HL-60 (cell line): ENCODE results near the gene DIAPH2.

Experiments used
- DNase-seq, 2 experiments: peaks; one replicate each; pipeline ENCODE4 v3.0.0-alpha.2; 2010 to 2020; ENCODE audit warnings: low read depth in 1 of 2, low spot score in 1 of 2
- H3K27ac ChIP-seq: fragments of 250-450 bp; sonication (Bioruptor Pico); replicated peaks from 2 replicates; pipeline ENCODE4 v1.5.1; 2020; ENCODE audit warnings: mild to moderate bottlenecking, moderate library complexity
- H3K27me3 ChIP-seq: fragments of 250-450 bp; sonication (Bioruptor Pico); 2 replicates; pipeline ENCODE4 v1.5.1; 2021; ENCODE audit warnings: mild to moderate bottlenecking, moderate library complexity; ENCODE audit not compliant: insufficient read depth, poor library complexity, severe bottlenecking
- H3K4me3 ChIP-seq: replicated peaks from 2 replicates; pipeline ENCODE4 v1.5.1; 2011; ENCODE audit warnings: mild to moderate bottlenecking, control low read depth, low read length; ENCODE audit not compliant: insufficient read depth
- GABPA ChIP-seq: IDR thresholded peaks from 2 replicates; pipeline ENCODE4 v1.6.1; 2012; ENCODE audit warnings: low read depth
- POLR2AphosphoS5 ChIP-seq: IDR thresholded peaks from 2 replicates; pipeline ENCODE4 v1.6.1; 2012; ENCODE audit warnings: low read depth
- SPI1 ChIP-seq: IDR thresholded peaks from 2 replicates; pipeline ENCODE4 v1.6.1; 2012; ENCODE audit warnings: low read depth, mild to moderate bottlenecking, borderline replicate concordance
- TF ChIP-seq, protein P1 (sequence below): IDR thresholded peaks from one replicate; pipeline ENCODE4 v1.5.1; 2011; ENCODE audit warnings: low read length, control low read depth, inconsistent platforms; ENCODE audit not compliant: insufficient read depth
- TF ChIP-seq, protein P2 (sequence below): IDR thresholded peaks from 2 replicates; pipeline ENCODE4 v1.6.1; 2012; ENCODE audit warnings: low read depth; ENCODE audit not compliant: insufficient replicate concordance

DIAPH2 gene

DNA sequence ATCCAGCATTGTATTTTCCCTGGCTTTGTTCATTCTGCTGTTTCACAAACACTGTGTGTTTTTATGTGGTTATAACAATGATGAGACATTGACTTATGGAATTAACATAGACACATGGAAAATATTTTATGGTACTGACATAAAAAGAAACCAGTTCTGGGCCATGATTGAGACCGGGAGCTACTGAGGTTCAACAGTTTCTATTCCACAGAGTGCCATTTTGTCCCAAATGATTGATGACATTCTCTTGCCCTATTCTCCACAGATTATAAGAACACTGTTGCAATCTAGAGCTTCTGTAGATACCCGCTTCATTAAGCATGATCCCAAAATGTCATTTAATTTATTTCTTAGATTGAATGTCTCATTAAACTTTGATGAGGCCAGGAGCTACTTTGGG lies 525.9 kb downstream of the DIAPH2 start:
- no peak for DNase-seq
- no peaks in the 10 kb centered on the region for H3K27me3 ChIP-seq
- no peak overlapping the region for H3K4me3 ChIP-seq
- no peak overlapping the region for H3K27ac ChIP-seq
- TF ChIP-seq, protein P1, sequence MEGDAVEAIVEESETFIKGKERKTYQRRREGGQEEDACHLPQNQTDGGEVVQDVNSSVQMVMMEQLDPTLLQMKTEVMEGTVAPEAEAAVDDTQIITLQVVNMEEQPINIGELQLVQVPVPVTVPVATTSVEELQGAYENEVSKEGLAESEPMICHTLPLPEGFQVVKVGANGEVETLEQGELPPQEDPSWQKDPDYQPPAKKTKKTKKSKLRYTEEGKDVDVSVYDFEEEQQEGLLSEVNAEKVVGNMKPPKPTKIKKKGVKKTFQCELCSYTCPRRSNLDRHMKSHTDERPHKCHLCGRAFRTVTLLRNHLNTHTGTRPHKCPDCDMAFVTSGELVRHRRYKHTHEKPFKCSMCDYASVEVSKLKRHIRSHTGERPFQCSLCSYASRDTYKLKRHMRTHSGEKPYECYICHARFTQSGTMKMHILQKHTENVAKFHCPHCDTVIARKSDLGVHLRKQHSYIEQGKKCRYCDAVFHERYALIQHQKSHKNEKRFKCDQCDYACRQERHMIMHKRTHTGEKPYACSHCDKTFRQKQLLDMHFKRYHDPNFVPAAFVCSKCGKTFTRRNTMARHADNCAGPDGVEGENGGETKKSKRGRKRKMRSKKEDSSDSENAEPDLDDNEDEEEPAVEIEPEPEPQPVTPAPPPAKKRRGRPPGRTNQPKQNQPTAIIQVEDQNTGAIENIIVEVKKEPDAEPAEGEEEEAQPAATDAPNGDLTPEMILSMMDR = no peak
- TF ChIP-seq GABPA (no peak), POLR2AphosphoS5 (no peak), SPI1 (no peak)
- TF ChIP-seq, protein P2, sequence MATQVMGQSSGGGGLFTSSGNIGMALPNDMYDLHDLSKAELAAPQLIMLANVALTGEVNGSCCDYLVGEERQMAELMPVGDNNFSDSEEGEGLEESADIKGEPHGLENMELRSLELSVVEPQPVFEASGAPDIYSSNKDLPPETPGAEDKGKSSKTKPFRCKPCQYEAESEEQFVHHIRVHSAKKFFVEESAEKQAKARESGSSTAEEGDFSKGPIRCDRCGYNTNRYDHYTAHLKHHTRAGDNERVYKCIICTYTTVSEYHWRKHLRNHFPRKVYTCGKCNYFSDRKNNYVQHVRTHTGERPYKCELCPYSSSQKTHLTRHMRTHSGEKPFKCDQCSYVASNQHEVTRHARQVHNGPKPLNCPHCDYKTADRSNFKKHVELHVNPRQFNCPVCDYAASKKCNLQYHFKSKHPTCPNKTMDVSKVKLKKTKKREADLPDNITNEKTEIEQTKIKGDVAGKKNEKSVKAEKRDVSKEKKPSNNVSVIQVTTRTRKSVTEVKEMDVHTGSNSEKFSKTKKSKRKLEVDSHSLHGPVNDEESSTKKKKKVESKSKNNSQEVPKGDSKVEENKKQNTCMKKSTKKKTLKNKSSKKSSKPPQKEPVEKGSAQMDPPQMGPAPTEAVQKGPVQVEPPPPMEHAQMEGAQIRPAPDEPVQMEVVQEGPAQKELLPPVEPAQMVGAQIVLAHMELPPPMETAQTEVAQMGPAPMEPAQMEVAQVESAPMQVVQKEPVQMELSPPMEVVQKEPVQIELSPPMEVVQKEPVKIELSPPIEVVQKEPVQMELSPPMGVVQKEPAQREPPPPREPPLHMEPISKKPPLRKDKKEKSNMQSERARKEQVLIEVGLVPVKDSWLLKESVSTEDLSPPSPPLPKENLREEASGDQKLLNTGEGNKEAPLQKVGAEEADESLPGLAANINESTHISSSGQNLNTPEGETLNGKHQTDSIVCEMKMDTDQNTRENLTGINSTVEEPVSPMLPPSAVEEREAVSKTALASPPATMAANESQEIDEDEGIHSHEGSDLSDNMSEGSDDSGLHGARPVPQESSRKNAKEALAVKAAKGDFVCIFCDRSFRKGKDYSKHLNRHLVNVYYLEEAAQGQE = no peak

DNA sequence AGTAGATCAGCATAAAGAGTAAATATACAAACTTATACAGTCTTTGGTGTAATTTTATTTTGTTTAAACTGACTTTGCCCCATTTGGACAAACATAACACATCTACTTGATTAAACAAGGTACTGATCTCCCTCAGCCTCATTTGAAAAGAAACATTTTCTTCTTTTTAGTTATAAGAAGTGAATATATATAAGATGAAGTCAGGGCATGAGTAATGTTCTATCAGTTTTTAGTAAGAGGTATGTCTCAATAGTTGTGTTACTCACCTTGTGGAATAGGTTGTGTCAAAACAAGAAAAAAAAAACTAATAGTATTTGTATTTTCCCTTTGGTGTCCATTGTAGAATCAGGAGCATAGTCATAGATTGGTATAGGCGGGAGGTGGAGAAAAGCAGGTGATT lies 526.4 kb downstream of the DIAPH2 start:
- Histone ChIP-seq H3K27ac (no peak overlapping the region), H3K4me3 (no peak overlapping the region), H3K27me3 (no peaks in the 10 kb centered on the region)
- TF ChIP-seq, protein P1 = no peak
- TF ChIP-seq, protein P2 = no peak
- no peak for TF ChIP-seq GABPA
- no peak for TF ChIP-seq POLR2AphosphoS5
- no peak for TF ChIP-seq SPI1
- no peak for DNase-seq

DNA sequence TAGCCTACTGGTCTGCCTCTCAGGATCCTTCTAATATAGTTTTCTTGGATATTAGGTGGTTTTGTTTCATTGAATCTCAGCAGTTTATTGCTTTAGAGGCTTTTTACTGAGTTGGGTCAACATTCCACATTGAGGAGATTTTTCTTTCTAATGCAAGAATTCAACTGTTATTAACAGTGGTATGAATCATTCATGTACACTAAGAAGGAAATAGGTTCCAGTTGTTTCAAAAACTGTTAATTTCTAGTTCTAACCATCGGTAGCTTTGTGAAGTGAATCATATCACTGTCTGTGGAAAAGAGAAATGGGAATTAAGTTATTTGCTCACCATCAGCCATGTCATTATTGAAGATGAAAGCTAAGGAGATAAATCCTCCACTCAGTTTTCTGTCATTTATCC lies 530.5 kb downstream of the DIAPH2 start:
- H3K27ac ChIP-seq = no peak overlapping the region
- no peaks in the 10 kb centered on the region for H3K27me3 ChIP-seq
- DNase-seq = no peak
- TF ChIP-seq, protein P2 = no peak
- no peak for TF ChIP-seq GABPA
- TF ChIP-seq SPI1 = no peak
- TF ChIP-seq, protein P1 = no peak
- TF ChIP-seq POLR2AphosphoS5 = no peak
- no peak overlapping the region for H3K4me3 ChIP-seq
